MM.1S (cell line): ENCODE data around the gene CARMIL1.

Experiments
- DNase-seq: peaks from one replicate; pipeline ENCODE4 v3.0.0-alpha.2; 2015
- H2AFZ ChIP-seq: fragments of 300-600 bp; sonication (generic); 2 replicates; pipeline ENCODE4 v1.6.0; 2016; ENCODE audit warnings: antibody characterized with exemption, low read length
- H3F3A ChIP-seq: fragments of 300-600 bp; sonication (generic); 2 replicates; pipeline ENCODE4 v1.6.1; 2016; ENCODE audit warnings: mild to moderate bottlenecking, antibody characterized with exemption, low read length, moderate library complexity, mixed read lengths; ENCODE audit not compliant: insufficient read depth
- H3K27ac ChIP-seq: fragments of 300-600 bp; sonication (generic); 2 replicates; pipeline ENCODE4 v1.5.1; 2016; ENCODE audit warnings: mild to moderate bottlenecking, low read length
- H3K27me3 ChIP-seq: fragments of 300-600 bp; sonication (generic); replicated peaks from 2 replicates; pipeline ENCODE4 v1.6.0; 2016; ENCODE audit warnings: low read length; ENCODE audit not compliant: insufficient read depth
- H3K36me3 ChIP-seq: fragments of 300-600 bp; sonication (generic); replicated peaks from 2 replicates; pipeline ENCODE4 v1.6.1; 2016; ENCODE audit warnings: mild to moderate bottlenecking, low read length, mixed read lengths; ENCODE audit not compliant: insufficient read depth
- H3K4me1 ChIP-seq: fragments of 300-600 bp; sonication (generic); 2 replicates; pipeline ENCODE4 v1.6.1; 2016; ENCODE audit warnings: low read length, mixed read lengths
- H3K4me2 ChIP-seq: fragments of 300-600 bp; sonication (generic); 2 replicates; pipeline ENCODE4 v1.6.0; 2016; ENCODE audit warnings: low read depth, low read length
- H3K4me3 ChIP-seq: fragments of 300-600 bp; sonication (generic); 2 replicates; pipeline ENCODE4 v1.5.1; 2016; ENCODE audit warnings: low read length, mixed read lengths
- H3K79me2 ChIP-seq: fragments of 300-600 bp; sonication (generic); 2 replicates; pipeline ENCODE4 v1.6.1; 2016; ENCODE audit warnings: mixed run types, low read length, mixed read lengths
- H3K9ac ChIP-seq: fragments of 300-600 bp; sonication (generic); 2 replicates; pipeline ENCODE4 v1.6.1; 2016; ENCODE audit warnings: low read length, mixed read lengths
- H3K9me2 ChIP-seq: fragments of 300-600 bp; sonication (generic); replicated peaks from 2 replicates; pipeline ENCODE4 v1.6.1; 2016; ENCODE audit warnings: mild to moderate bottlenecking, low read length, mixed read lengths; ENCODE audit not compliant: insufficient read depth
- H3K9me3 ChIP-seq: fragments of 300-600 bp; sonication (generic); replicated peaks from 2 replicates; pipeline ENCODE4 v1.6.1; 2016; ENCODE audit warnings: mild to moderate bottlenecking, low read length, mixed read lengths; ENCODE audit not compliant: insufficient read depth
- H4K20me1 ChIP-seq: fragments of 300-600 bp; sonication (generic); 2 replicates; pipeline ENCODE4 v1.6.1; 2016; ENCODE audit warnings: mild to moderate bottlenecking, low read length, moderate library complexity, mixed read lengths; ENCODE audit not compliant: insufficient read depth
- EZH2 ChIP-seq: fragments of 300-600 bp; sonication (generic); optimal IDR thresholded peaks from 2 replicates; pipeline ENCODE3; 2017; ENCODE audit warnings: low read depth, mild to moderate bottlenecking, antibody characterized with exemption, low read length, mixed read lengths
- EZH2phosphoT487 ChIP-seq: fragments of 300-600 bp; sonication (generic); IDR thresholded peaks from 2 replicates; pipeline ENCODE4 v1.6.1; 2018; ENCODE audit warnings: antibody characterized with exemption, low read length
- TF ChIP-seq, protein P1 (sequence below): fragments of 300-600 bp; sonication (generic); IDR thresholded peaks from 2 replicates; pipeline ENCODE4 v1.5.1; 2016; ENCODE audit warnings: antibody characterized with exemption, low read length, mixed read lengths

The CARMIL1 gene

GRCh38 chr6:25329161-25329817 is 50.1 kb downstream of the CARMIL1 start:
- no peak overlapping the region for H3K4me3 ChIP-seq
- no peaks in the 10 kb centered on the region for H3K27me3 ChIP-seq
- peaks cover 99% of the 10 kb centered on the region for H3K79me2 ChIP-seq
- DNase-seq = no peak
- H3F3A ChIP-seq = no peaks in the 10 kb centered on the region
- no peak overlapping the region for H3K4me2 ChIP-seq
- no peak for TF ChIP-seq EZH2
- no peak for TF ChIP-seq EZH2phosphoT487
- TF ChIP-seq, protein P1, sequence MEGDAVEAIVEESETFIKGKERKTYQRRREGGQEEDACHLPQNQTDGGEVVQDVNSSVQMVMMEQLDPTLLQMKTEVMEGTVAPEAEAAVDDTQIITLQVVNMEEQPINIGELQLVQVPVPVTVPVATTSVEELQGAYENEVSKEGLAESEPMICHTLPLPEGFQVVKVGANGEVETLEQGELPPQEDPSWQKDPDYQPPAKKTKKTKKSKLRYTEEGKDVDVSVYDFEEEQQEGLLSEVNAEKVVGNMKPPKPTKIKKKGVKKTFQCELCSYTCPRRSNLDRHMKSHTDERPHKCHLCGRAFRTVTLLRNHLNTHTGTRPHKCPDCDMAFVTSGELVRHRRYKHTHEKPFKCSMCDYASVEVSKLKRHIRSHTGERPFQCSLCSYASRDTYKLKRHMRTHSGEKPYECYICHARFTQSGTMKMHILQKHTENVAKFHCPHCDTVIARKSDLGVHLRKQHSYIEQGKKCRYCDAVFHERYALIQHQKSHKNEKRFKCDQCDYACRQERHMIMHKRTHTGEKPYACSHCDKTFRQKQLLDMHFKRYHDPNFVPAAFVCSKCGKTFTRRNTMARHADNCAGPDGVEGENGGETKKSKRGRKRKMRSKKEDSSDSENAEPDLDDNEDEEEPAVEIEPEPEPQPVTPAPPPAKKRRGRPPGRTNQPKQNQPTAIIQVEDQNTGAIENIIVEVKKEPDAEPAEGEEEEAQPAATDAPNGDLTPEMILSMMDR = no peak
- H3K9me2 ChIP-seq = no peaks in the 10 kb centered on the region
- H3K27ac ChIP-seq = no peak overlapping the region
- H3K4me1 ChIP-seq = peaks cover 18% of the 10 kb centered on the region
- no peak overlapping the region for H2AFZ ChIP-seq
- no peak overlapping the region for H3K9ac ChIP-seq
- no peaks in the 10 kb centered on the region for H3K9me3 ChIP-seq
- no peaks in the 10 kb centered on the region for H3K36me3 ChIP-seq
- no peaks in the 10 kb centered on the region for H4K20me1 ChIP-seq

- no peaks in the 10 kb centered on the region for H3K9me3 ChIP-seq
- TF ChIP-seq EZH2phosphoT487 = no peak
- TF ChIP-seq EZH2 = no peak
- TF ChIP-seq, protein P1 = no peak
- no peaks in the 10 kb centered on the region for H3K27me3 ChIP-seq
- H3F3A ChIP-seq = no peaks in the 10 kb centered on the region
- no peaks in the 10 kb centered on the region for H3K36me3 ChIP-seq
- peaks cover 99% of the 10 kb centered on the region for H3K79me2 ChIP-seq
- H4K20me1 ChIP-seq = no peaks in the 10 kb centered on the region
- no peak overlapping the region for H3K27ac ChIP-seq
- no peaks in the 10 kb centered on the region for H3K9me2 ChIP-seq
- DNase-seq = no peak
- no peak overlapping the region for H3K9ac ChIP-seq
- H3K4me1 ChIP-seq = peaks cover 22% of the 10 kb centered on the region
- no peak overlapping the region for H3K4me2 ChIP-seq
- H3K4me3 ChIP-seq = no peak overlapping the region
- no peak overlapping the region for H2AFZ ChIP-seq
Measured at GRCh38 chr6:25329982-25330381, 50.8 kb downstream of the CARMIL1 start.

GRCh38 chr6:25330796-25331685 is 51.9 kb downstream of the CARMIL1 start:
- Histone ChIP-seq H3K9me3 (no peaks in the 10 kb centered on the region), H3K27ac (no peak overlapping the region), H3K36me3 (no peaks in the 10 kb centered on the region), H3K79me2 (peaks cover 99% of the 10 kb centered on the region), H3K9me2 (no peaks in the 10 kb centered on the region), H3F3A (no peaks in the 10 kb centered on the region), H3K4me2 (no peak overlapping the region), H3K4me1 (peaks cover 23% of the 10 kb centered on the region), H2AFZ (no peak overlapping the region), H3K4me3 (no peak overlapping the region), H4K20me1 (no peaks in the 10 kb centered on the region), H3K9ac (no peak overlapping the region), H3K27me3 (no peaks in the 10 kb centered on the region)
- TF ChIP-seq EZH2phosphoT487 = no peak
- TF ChIP-seq, protein P1 = no peak
- no peak for TF ChIP-seq EZH2
- no peak for DNase-seq
